SU-DHL-6 (cell line): ENCODE results near the gene PCED1A.

ENCODE experiments used
- CTCF ChIP-seq: fragments of 200-600 bp; sonication (generic); IDR thresholded peaks from one replicate; pipeline ENCODE4 v1.5.1; 2017; ENCODE audit warnings: antibody characterized with exemption, mild to moderate bottlenecking, low read length, moderate library complexity; ENCODE audit not compliant: insufficient read depth, poor library complexity, severe bottlenecking
- EZH2phosphoT487 ChIP-seq: fragments of 200-600 bp; sonication (generic), shearing (Covaris generic); conservative IDR thresholded peaks from 2 replicates; pipeline ENCODE4 v1.6.1; 2018; ENCODE audit warnings: mild to moderate bottlenecking, antibody characterized with exemption, low read length, moderate library complexity, mixed read lengths

GRCh38 chr20:2796011-2796660 is 44.3 kb downstream of the PCED1A start:
- TF ChIP-seq CTCF (no peak), EZH2phosphoT487 (no peak)
